Measurements from ENCODE around the gene ZNF526.

ZNF526 gene

DNA sequence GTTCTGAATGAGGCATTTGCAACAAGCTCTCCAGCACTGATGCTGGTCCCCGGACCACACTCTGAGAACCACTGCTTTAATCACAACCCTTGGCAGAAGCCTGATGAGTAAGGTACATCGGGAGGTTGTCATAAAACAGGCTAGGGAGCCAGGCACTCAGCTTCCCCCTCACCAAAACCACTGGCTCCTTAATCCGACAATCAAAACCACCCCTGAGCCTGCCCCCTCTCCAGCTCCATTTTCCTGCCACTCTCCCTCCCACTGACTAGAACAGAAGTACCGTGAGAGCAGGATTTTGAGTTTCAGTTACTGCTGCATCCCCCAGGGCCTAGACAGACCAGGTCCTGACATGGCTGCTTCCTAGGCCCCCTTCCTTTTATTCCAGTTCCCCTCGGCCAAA, 15.1 kb downstream of the ZNF526 start:
- Histone ChIP-seq H3K36me3 (peaks cover 52% of the 10 kb centered on the region), H3K4me1 (no peaks in the 10 kb centered on the region), H3K9me3 (no peaks in the 10 kb centered on the region), H3K4me3 (ENCODE audit: low read depth, low read length) (no peak overlapping the region), H3K27me3 (no peaks in the 10 kb centered on the region)
- TF ChIP-seq, protein P1, sequence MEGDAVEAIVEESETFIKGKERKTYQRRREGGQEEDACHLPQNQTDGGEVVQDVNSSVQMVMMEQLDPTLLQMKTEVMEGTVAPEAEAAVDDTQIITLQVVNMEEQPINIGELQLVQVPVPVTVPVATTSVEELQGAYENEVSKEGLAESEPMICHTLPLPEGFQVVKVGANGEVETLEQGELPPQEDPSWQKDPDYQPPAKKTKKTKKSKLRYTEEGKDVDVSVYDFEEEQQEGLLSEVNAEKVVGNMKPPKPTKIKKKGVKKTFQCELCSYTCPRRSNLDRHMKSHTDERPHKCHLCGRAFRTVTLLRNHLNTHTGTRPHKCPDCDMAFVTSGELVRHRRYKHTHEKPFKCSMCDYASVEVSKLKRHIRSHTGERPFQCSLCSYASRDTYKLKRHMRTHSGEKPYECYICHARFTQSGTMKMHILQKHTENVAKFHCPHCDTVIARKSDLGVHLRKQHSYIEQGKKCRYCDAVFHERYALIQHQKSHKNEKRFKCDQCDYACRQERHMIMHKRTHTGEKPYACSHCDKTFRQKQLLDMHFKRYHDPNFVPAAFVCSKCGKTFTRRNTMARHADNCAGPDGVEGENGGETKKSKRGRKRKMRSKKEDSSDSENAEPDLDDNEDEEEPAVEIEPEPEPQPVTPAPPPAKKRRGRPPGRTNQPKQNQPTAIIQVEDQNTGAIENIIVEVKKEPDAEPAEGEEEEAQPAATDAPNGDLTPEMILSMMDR (IDR thresholded peaks at IDR 0.05; ENCODE audit: low read depth, low read length), result no peak
- DNase-seq, result no peak

DNA sequence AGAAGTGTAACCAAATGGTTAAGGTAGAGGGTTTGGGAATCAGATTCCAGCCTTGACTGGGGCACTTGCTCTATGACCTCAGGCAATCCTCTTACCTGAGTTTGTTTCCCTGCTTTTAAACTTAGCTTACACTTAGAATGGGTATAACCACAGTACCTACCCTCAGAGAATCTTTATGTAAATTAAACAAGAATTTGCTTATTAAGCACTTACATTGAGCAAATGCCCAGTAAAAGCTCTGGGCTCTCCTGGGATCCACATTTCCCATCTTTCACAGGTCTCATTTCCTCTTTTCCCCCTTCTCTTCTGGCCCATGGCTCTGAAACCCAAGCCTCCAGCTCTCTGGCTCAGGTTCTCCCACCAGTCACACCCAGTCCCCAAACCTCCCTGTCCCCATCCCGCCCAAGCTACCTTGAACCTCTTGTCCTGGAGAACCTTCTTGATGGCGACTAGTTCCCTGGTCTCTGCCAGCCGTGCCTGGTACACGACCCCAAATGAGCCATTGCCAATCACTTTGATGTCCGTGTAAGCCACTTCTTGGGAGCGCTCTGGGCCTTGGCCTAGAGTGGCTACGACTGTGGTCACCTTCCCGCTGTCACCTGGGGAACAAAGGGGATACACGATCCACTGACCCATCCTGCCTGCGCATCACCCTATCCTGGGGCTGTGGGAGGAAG, 19.6 kb downstream of the ZNF526 start:
- Histone ChIP-seq H3K36me3 (peaks cover 26% of the 10 kb centered on the region), H3K4me3 (ENCODE audit: low read depth, low read length) (no peak overlapping the region), H3K4me1 (no peaks in the 10 kb centered on the region), H3K9me3 (no peaks in the 10 kb centered on the region), H3K27me3 (no peaks in the 10 kb centered on the region)
- TF ChIP-seq, protein P1 (IDR thresholded peaks at IDR 0.05; ENCODE audit: low read depth, low read length), result no peak
- DNase-seq, result no peak

DNA sequence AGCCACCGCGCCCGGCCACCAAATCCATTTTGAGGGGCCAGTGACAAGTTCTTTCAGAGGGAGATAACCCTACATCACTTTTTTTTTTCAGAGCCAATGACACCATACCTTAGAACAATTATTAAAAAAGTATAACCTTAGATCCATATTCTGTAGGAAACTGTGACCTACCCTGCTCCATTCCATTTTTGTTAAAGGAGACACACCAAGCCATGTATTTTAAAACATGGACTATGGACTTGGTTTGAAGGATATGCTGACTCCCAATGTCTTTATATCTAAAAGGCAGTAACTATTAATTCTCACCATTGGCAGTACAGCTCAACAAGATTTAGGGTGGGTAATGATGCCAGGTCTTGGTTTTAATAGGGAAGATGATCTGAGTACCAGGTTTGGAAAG, 21.2 kb downstream of the ZNF526 start:
- TF ChIP-seq, protein P1 (IDR thresholded peaks at IDR 0.05; ENCODE audit: low read depth, low read length), result no peak
- H3K4me1 ChIP-seq, result peaks cover 6% of the 10 kb centered on the region
- no peaks in the 10 kb centered on the region for H3K9me3 ChIP-seq
- peaks cover 14% of the 10 kb centered on the region for H3K36me3 ChIP-seq
- peak overlapping the region; percentile 71 for H3K4me3 ChIP-seq (ENCODE audit: low read depth, low read length)
- H3K27me3 ChIP-seq, result no peaks in the 10 kb centered on the region
- DNase-seq, result no peak

DNA sequence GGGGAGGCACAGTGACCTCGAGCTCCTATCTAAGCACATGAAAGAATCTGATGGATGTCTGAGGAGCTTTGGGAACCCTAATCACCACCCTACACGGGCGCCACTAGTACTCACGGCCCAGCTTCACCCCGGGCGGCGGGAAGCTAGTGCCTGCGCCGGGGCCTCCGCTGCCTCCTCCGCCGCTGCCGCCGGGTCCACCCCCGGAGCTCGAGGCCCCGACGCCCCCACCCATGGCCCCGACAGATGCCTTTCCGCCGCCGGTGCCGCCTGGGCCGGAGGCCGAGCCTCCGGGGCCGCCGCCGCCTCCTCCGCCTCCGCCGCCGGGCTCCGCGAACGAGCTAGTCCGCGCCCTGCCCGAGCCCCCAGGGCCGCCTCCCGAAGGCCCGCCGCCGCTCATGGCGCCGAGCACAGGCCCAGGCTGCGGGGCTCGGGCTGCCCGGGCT, 22.0 kb downstream of the ZNF526 start:
- peak overlapping the region; percentile 71 for H3K4me3 ChIP-seq (ENCODE audit: low read depth, low read length)
- DNase-seq, result no peak
- H3K4me1 ChIP-seq, result peaks cover 10% of the 10 kb centered on the region
- no peaks in the 10 kb centered on the region for H3K9me3 ChIP-seq
- H3K36me3 ChIP-seq, result peaks cover 9% of the 10 kb centered on the region
- H3K27me3 ChIP-seq, result no peaks in the 10 kb centered on the region
- TF ChIP-seq, protein P1 (IDR thresholded peaks at IDR 0.05; ENCODE audit: low read depth, low read length), result no peak

DNA sequence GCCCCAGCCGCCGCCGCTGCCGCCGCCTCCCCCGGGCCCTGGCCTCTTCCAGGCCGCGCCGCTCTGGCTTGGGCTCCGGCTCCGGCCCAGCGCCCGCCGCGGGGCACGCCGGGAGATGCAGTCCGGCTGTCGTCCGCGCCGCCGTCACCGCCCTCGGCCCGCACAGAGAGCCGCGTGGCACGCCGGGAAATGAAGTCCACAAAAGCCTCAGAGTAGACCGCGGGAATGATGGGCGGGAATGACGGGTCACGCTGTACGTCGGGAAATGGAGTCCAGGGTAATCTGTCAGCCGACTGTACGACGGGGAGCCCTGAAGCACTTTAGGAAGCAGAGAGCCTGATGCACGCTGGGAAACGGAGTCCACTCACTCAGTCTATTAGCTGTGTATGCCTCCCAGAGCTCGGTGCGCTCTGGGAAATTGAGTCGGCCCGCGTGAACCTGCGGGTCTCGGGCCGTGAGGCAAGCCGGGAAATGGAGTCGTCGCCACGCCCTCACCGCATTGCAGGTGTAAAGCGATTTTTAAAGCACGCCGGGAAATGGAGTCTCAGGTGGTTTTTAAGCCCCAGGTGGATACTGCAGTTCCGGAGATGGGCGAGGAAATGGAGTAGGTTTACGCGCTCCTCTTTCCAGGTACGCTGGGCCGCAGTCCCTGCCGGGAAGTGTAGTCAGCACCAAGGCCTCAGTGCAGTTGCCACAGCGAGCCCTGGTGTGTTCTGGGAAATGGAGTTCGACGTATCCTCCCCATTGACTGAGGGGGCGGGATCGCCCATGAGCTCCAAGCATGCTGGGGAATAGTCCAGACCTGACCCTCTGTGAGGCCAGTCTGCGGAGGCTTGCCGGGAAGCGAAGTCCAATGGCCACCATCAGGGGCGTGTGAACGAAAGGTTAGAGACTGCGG, 22.6 kb downstream of the ZNF526 start, which contains the start of gene GSK3A:
Gene GSK3A (minus strand): TSS at position 91 of the 898 bp plus-strand sequence. CDS start 137 bp downstream, outside the sequence.
- H3K27me3 ChIP-seq, result no peaks in the 10 kb centered on the region
- H3K4me1 ChIP-seq, result peaks cover 10% of the 10 kb centered on the region
- no peaks in the 10 kb centered on the region for H3K9me3 ChIP-seq
- peak within 1 kb of the TSS; percentile 87 for H3K4me3 ChIP-seq (ENCODE audit: low read depth, low read length)
- TF ChIP-seq, protein P1 (IDR thresholded peaks at IDR 0.05; ENCODE audit: low read depth, low read length), result no peak
- peak; percentile 98 for DNase-seq
- peaks cover 9% of the 10 kb centered on the region for H3K36me3 ChIP-seq
